ENCODE measurements around the gene KRTAP1-4. TPM values are rescaled to one million over a fixed set of nuclear protein-coding genes. Genes with fewer than 3 reads are reported as not detected.
"Not testable (repeated sequence)": the region's sequence is repeated elsewhere in the genome, so short reads cannot be mapped to it uniquely, and the experiment has no call there.

KRTAP1-4 gene
- total RNA-seq, 1 experiment from 2014 or later = not detected

GRCh38 chr17:41065829-41066624 lies 36.0 kb upstream of the KRTAP1-4 start, which contains the start of gene KRTAP2-4:
Gene KRTAP2-4, minus strand, starts transcription at chr17:41065879. Its CDS starts 34 bp downstream, at chr17:41065845.
- no peaks in the 10 kb centered on the region for H3K27me3 ChIP-seq (replicated peaks; ENCODE audit: control insufficient read depth, insufficient read depth, low read length)
- Mint-ChIP-seq H3K27ac (ENCODE audit: unreplicated experiment) (no peak within 1 kb of the TSS), H3K9me3 (ENCODE audit: unreplicated experiment) (peaks cover 23% of the 10 kb centered on the region), H3K4me3 (ENCODE audit: unreplicated experiment) (no peak within 1 kb of the TSS), H3K4me1 (ENCODE audit: low read depth, unreplicated experiment) (peaks cover 20% of the 10 kb centered on the region), H3K27me3 (ENCODE audit: insufficient read depth, unreplicated experiment) (no peaks in the 10 kb centered on the region), H3K36me3 (ENCODE audit: insufficient read depth, unreplicated experiment) (no peaks in the 10 kb centered on the region)
- peaks cover 5% of the 10 kb centered on the region; the same call in 1 of the 2 replicates for H3K9me3 ChIP-seq
- no peak for TF ChIP-seq CTCF (IDR thresholded peaks at IDR 0.05; ENCODE audit: insufficient read depth in 1 of 2, low read depth in 1 of 2, low read length in 1 of 2, severe bottlenecking in 1 of 2, unreplicated experiment in 1 of 2)
- no peak for DNase-seq
- peaks cover 17% of the 10 kb centered on the region for H3K4me1 ChIP-seq
- H3K36me3 ChIP-seq (ENCODE audit: control insufficient read depth, insufficient read depth, low read length) = no peaks in the 10 kb centered on the region
- intact Hi-C loops (cut with micrococcal nuclease; ENCODE audit: unreplicated experiment) = loop anchor here (10.0 kb wide), 2 partner anchors 219 to 259 kb away; no protein-coding TSS in a partner anchor
- no TSS peak for BruUV-seq (replicated peaks)
- POLR2A ChIA-PET = no interaction called here
- CTCF ChIA-PET = no interaction called here
- no peak within 1 kb of the TSS for H3K4me3 ChIP-seq (ENCODE audit: low read depth, low read length)

DNA sequence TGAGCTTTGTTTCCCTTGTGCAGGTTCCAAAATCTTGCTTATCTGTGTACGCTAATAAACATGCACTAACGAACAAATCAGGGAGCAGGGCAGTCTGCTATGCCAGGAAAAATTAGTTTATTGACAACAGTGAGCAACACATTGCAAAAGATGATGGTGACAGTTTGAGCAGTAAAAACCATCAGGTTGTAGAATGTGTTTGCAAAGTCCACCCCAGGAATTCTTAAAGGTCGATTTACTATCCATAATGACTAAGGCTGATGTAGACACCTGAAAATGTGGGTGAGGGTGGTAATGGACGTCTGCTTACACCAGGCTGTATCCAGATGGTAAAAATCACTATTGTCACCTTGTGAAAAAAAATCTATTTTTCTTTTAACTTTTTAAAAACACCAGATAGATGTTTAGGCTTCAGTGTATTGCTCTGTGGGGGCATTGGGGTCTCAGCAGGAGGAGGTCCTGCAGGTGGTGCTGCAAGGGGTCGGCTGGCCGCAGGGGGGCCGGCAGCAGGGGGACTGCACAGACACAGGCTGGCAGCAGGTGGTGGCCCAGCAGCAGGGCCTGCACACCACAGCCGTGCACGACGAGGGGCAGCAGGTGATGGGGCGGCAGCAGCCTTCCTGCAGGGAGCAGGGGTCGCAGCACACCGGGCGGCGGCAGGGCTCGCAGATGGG lies 35.2 kb upstream of the KRTAP1-4 start:
- peaks cover 29% of the 10 kb centered on the region for H3K4me1 Mint-ChIP-seq (ENCODE audit: low read depth, unreplicated experiment)
- POLR2A ChIA-PET; BruUV-seq (replicated peaks); H3K27ac Mint-ChIP-seq (ENCODE audit: unreplicated experiment); CTCF ChIA-PET; H3K27me3 Mint-ChIP-seq (ENCODE audit: insufficient read depth, unreplicated experiment); H3K4me3 ChIP-seq (ENCODE audit: low read depth, low read length); H3K27me3 ChIP-seq (replicated peaks; ENCODE audit: control insufficient read depth, insufficient read depth, low read length); H3K36me3 Mint-ChIP-seq (ENCODE audit: insufficient read depth, unreplicated experiment); H3K4me3 Mint-ChIP-seq (ENCODE audit: unreplicated experiment); H3K9me3 ChIP-seq; H3K36me3 ChIP-seq (ENCODE audit: control insufficient read depth, insufficient read depth, low read length); DNase-seq: not testable (repeated sequence)
- intact Hi-C loops (cut with micrococcal nuclease; ENCODE audit: unreplicated experiment) = loop anchor here (10.0 kb wide), 2 partner anchors 220 to 260 kb away; no protein-coding TSS in a partner anchor
- H3K4me1 ChIP-seq = peaks cover 26% of the 10 kb centered on the region
- H3K9me3 Mint-ChIP-seq (ENCODE audit: unreplicated experiment) = peaks cover 23% of the 10 kb centered on the region

DNA sequence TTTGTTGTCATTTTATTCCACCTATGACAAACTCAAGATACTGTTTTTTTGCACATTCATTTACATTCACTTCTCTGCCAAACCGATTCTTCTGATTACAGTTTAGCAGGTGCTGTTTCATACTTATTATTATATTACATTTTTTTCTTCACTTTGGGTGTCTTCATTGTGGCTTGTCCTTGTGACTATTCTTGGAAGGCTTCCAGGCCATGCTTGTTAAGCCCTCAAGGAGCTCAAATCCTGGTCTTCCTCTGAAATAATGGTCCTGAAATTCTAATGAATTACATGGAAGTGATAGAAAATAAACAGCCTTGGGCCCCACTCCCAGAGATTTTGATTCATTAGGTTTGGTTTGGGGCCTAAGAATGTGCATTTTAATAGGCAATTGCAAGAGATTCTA lies 34.3 kb upstream of the KRTAP1-4 start:
- no peak for TF ChIP-seq CTCF (IDR thresholded peaks at IDR 0.05; ENCODE audit: insufficient read depth in 1 of 2, low read depth in 1 of 2, low read length in 1 of 2, severe bottlenecking in 1 of 2, unreplicated experiment in 1 of 2)
- BruUV-seq (replicated peaks) = no TSS peak
- Histone ChIP-seq H3K4me1 (peaks cover 32% of the 10 kb centered on the region), H3K36me3 (ENCODE audit: control insufficient read depth, insufficient read depth, low read length) (no peaks in the 10 kb centered on the region), H3K9me3 (peaks cover 5% of the 10 kb centered on the region; the same call in 1 of the 2 replicates), H3K27me3 (replicated peaks; ENCODE audit: control insufficient read depth, insufficient read depth, low read length) (no peaks in the 10 kb centered on the region), H3K4me3 (ENCODE audit: low read depth, low read length) (no peak overlapping the region)
- no peaks in the 10 kb centered on the region for H3K27me3 Mint-ChIP-seq (ENCODE audit: insufficient read depth, unreplicated experiment)
- CTCF ChIA-PET = no interaction called here
- peaks cover 4% of the 10 kb centered on the region for H3K36me3 Mint-ChIP-seq (ENCODE audit: insufficient read depth, unreplicated experiment)
- H3K27ac Mint-ChIP-seq (ENCODE audit: unreplicated experiment) = no peak overlapping the region
- peaks cover 34% of the 10 kb centered on the region for H3K4me1 Mint-ChIP-seq (ENCODE audit: low read depth, unreplicated experiment)
- intact Hi-C loops (cut with micrococcal nuclease; ENCODE audit: unreplicated experiment) = loop anchor here (10.0 kb wide), 2 partner anchors 220 to 260 kb away; no protein-coding TSS in a partner anchor
- no peak for DNase-seq
- peaks cover 23% of the 10 kb centered on the region for H3K9me3 Mint-ChIP-seq (ENCODE audit: unreplicated experiment)
- POLR2A ChIA-PET = no interaction called here
- H3K4me3 Mint-ChIP-seq (ENCODE audit: unreplicated experiment) = no peak overlapping the region

All from Caco-2 (cell line).